HFF-Myc (cell line): ENCODE data around the gene TMPRSS11E.

ENCODE experiments used
- DNase-seq: peaks from one replicate; pipeline ENCODE4 v3.0.0-alpha.2; 2011; ENCODE audit warnings: low read depth; ENCODE audit errors: extremely low read depth
- H3K4me3 ChIP-seq: replicated peaks from 2 replicates; pipeline ENCODE4 v1.5.1; 2011; ENCODE audit warnings: low read depth, mild to moderate bottlenecking, control low read depth, low read length
- CTCF ChIP-seq: IDR thresholded peaks from 2 replicates; pipeline ENCODE4 v1.5.1; 2012; ENCODE audit warnings: mild to moderate bottlenecking, low read depth, low read length, control low read depth; ENCODE audit errors: missing control alignments

Gene TMPRSS11E

DNA sequence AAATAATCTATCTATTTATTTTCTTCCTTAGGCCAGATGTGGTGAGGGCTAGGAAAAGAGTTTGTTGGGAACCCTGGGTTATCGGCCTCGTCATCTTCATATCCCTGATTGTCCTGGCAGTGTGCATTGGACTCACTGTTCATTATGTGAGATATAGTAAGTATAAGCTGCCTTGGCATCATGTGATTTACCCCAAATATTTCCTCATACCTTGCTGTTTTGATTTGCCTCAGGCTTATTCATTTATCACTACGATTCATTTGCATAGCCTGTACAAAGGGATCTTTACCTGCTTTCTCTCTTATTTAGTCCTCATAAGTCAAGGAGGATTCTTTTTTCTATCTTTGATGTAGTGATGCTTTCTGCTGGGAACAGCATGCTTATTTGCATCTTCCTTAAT lies 14.5 kb downstream of the TMPRSS11E start:
- no peak overlapping the region for H3K4me3 ChIP-seq
- no peak for DNase-seq
- TF ChIP-seq CTCF, result no peak

DNA sequence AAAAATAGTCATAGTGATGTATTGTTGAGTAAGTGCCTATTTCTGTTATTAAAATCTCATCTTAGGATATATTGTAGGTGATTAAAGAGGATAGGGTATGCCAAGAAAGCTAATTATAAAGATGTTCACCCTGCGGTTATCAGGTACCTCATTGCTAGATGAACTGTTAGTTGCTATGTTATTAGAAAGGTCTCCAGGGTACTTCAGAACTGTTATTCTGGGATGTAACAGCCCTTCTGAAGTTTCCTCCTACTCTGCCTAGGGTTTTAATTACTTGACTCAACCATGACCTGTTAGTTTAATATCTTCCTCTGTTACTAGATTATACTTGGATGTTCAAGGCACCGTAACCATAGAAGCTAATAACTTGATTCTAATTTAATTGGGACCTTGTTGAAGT lies 15.4 kb downstream of the TMPRSS11E start:
- H3K4me3 ChIP-seq, result no peak overlapping the region
- no peak for TF ChIP-seq CTCF
- DNase-seq, result no peak

GRCh38 chr4:68463796-68464195 lies 16.5 kb downstream of the TMPRSS11E start:
- TF ChIP-seq CTCF, result no peak
- H3K4me3 ChIP-seq, result no peak overlapping the region
- no peak for DNase-seq

- DNase-seq, result no peak
- no peak for TF ChIP-seq CTCF
- H3K4me3 ChIP-seq, result no peak overlapping the region
Measured at GRCh38 chr4:68465058-68465457, 17.8 kb downstream of the TMPRSS11E start.

- DNase-seq, result no peak
- no peak for TF ChIP-seq CTCF
- H3K4me3 ChIP-seq, result no peak overlapping the region
Measured at GRCh38 chr4:68466185-68466584, 18.9 kb downstream of the TMPRSS11E start.

DNA sequence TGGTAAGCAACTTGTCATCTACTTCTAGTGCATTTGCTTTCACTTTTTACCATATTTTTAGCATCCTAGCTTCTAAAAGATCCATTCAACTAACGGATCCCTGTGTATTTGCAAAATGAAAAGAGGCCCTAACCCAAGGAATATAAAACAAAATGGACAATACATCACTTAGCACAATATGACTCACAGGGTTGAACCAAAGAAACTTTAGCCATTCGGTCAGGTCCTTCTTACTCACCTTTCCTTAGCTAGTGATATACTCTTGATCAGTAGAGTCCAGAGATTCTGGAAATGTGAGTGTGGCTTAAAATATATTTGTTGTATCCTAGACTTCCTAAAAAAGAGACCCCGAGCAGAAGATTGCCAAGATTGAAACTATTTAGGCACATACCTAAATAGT lies 19.5 kb downstream of the TMPRSS11E start:
- no peak for DNase-seq
- TF ChIP-seq CTCF, result no peak
- no peak overlapping the region for H3K4me3 ChIP-seq

DNA sequence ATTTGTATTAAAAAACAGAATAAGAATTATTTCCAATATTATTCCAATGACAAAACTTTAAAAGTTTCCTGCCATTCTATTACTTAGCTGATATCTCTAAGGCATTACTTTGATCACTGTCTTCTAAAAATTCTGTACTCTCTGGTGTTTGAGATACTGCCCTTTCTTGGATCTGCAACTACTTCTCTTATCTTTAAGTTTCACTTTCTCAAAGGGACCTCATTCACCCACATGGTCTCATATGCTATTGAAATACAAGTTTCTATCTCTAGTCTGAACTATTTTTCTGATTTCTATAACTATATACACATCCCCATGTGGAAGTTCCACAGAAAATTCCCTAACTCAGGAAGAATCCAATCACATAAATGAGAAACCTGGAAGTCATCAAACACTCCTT lies 22.2 kb downstream of the TMPRSS11E start:
- TF ChIP-seq CTCF, result no peak
- H3K4me3 ChIP-seq, result no peak overlapping the region
- DNase-seq, result no peak
